H9 (cell line): ENCODE measurements around the gene CD48. TPM values are rescaled to one million over a fixed set of nuclear protein-coding genes. Genes with fewer than 3 reads are reported as not detected.

Experiments
- DNase-seq: peaks from one replicate; pipeline ENCODE4 v3.0.0-alpha.2; 2017
- H2AFZ ChIP-seq: one replicate; pipeline ENCODE4 v1.6.1; 2013; ENCODE audit warnings: mild to moderate bottlenecking, low read length, control low read depth, moderate library complexity
- H2AK5ac ChIP-seq: 2 replicates; pipeline ENCODE4 v1.6.1; 2013; ENCODE audit warnings: low read length, control low read depth, mixed read lengths; ENCODE audit not compliant: insufficient read length
- H2BK120ac ChIP-seq: one replicate; pipeline ENCODE4 v1.6.1; 2013; ENCODE audit warnings: low read depth, mild to moderate bottlenecking, low read length, control low read depth, inconsistent platforms; ENCODE audit not compliant: poor library complexity, severe bottlenecking
- H2BK12ac ChIP-seq: 2 replicates; pipeline ENCODE4 v1.6.1; 2013; ENCODE audit warnings: low read length, control low read depth, mixed read lengths, low read depth; ENCODE audit not compliant: insufficient read length
- H2BK15ac ChIP-seq: 2 replicates; pipeline ENCODE4 v1.6.1; 2013; ENCODE audit warnings: low read depth, low read length, control low read depth
- H2BK20ac ChIP-seq: one replicate; pipeline ENCODE4 v1.6.1; 2013; ENCODE audit warnings: low read depth, mild to moderate bottlenecking, low read length, control low read depth, inconsistent platforms; ENCODE audit not compliant: poor library complexity, severe bottlenecking
- H2BK5ac ChIP-seq: 2 replicates; pipeline ENCODE4 v1.6.1; 2013; ENCODE audit warnings: low read length, control low read depth, mixed read lengths; ENCODE audit not compliant: insufficient read length
- H3K14ac ChIP-seq: 2 replicates; pipeline ENCODE4 v1.6.1; 2013; ENCODE audit warnings: low read length, control low read depth; ENCODE audit not compliant: insufficient read depth
- H3K18ac ChIP-seq: 2 replicates; pipeline ENCODE4 v1.6.1; 2013; ENCODE audit warnings: low read depth, mild to moderate bottlenecking, mixed read lengths, low read length, control low read depth; ENCODE audit not compliant: insufficient read length
- H3K23ac ChIP-seq: 2 replicates; pipeline ENCODE4 v1.6.1; 2013; ENCODE audit warnings: low read length, control low read depth, mixed read lengths, low read depth; ENCODE audit not compliant: insufficient read length
- H3K23me2 ChIP-seq: 2 replicates; pipeline ENCODE4 v1.6.1; 2013; ENCODE audit warnings: low read depth, mild to moderate bottlenecking, mixed read lengths, low read length, control low read depth; ENCODE audit not compliant: insufficient read length, poor library complexity, severe bottlenecking
- H3K27ac ChIP-seq: 2 replicates; pipeline ENCODE4 v1.5.1; 2013; ENCODE audit warnings: low read length, control low read depth, mixed read lengths, low read depth; ENCODE audit not compliant: insufficient read length
- H3K27me3 ChIP-seq: 2 replicates; pipeline ENCODE4 v1.6.1; 2013; ENCODE audit warnings: low read length, control low read depth, inconsistent platforms; ENCODE audit not compliant: insufficient read depth
- H3K4ac ChIP-seq: 2 replicates; pipeline ENCODE4 v1.6.1; 2013; ENCODE audit warnings: low read depth, mild to moderate bottlenecking, control low read depth, inconsistent platforms, low read length, moderate library complexity
- H3K4me1 ChIP-seq: 2 replicates; pipeline ENCODE4 v1.6.1; 2013; ENCODE audit warnings: low read length, control low read depth, inconsistent platforms; ENCODE audit not compliant: insufficient read depth
- H3K4me2 ChIP-seq: 2 replicates; pipeline ENCODE4 v1.6.1; 2013; ENCODE audit warnings: low read length, control low read depth, mixed read lengths; ENCODE audit not compliant: insufficient read length, insufficient read depth
- H3K56ac ChIP-seq: 2 replicates; pipeline ENCODE4 v1.6.1; 2013; ENCODE audit warnings: low read depth, mild to moderate bottlenecking, mixed read lengths, low read length, control low read depth; ENCODE audit not compliant: insufficient read length
- H3K79me1 ChIP-seq: 2 replicates; pipeline ENCODE4 v1.6.1; 2013; ENCODE audit warnings: low read depth, mild to moderate bottlenecking, moderate library complexity, low read length, control low read depth, inconsistent platforms; ENCODE audit not compliant: insufficient read depth, poor library complexity, severe bottlenecking
- H3K79me2 ChIP-seq: 2 replicates; pipeline ENCODE4 v1.6.1; 2013; ENCODE audit warnings: low read length, control low read depth, inconsistent platforms; ENCODE audit not compliant: insufficient read depth
- H3K9ac ChIP-seq: 2 replicates; pipeline ENCODE4 v1.6.1; 2013; ENCODE audit warnings: low read length, control low read depth, mixed read lengths; ENCODE audit not compliant: insufficient read length; ENCODE audit errors: extremely low read depth
- H3K9me3 ChIP-seq: one replicate; pipeline ENCODE4 v1.6.1; 2013; ENCODE audit warnings: low read depth, low read length, inconsistent platforms; ENCODE audit not compliant: control insufficient read depth
- H3T11ph ChIP-seq: one replicate; pipeline ENCODE4 v1.6.1; 2013; ENCODE audit warnings: mild to moderate bottlenecking, low read length, control low read depth, inconsistent platforms
- H4K20me1 ChIP-seq: one replicate; pipeline ENCODE4 v1.6.1; 2013; ENCODE audit not compliant: control insufficient read depth, insufficient read length, insufficient read depth
- H4K5ac ChIP-seq: 2 replicates; pipeline ENCODE4 v1.6.1; 2013; ENCODE audit warnings: low read depth, mild to moderate bottlenecking, mixed read lengths, low read length, control low read depth; ENCODE audit not compliant: insufficient read length
- H4K8ac ChIP-seq: replicated peaks from 2 replicates; pipeline ENCODE4 v1.6.1; 2013; ENCODE audit warnings: low read length, control low read depth, mixed read lengths, low read depth; ENCODE audit not compliant: insufficient read length
- H4K91ac ChIP-seq: 2 replicates; pipeline ENCODE4 v1.6.1; 2013; ENCODE audit warnings: low read depth, mild to moderate bottlenecking, moderate library complexity, mixed read lengths, low read length, control low read depth; ENCODE audit not compliant: insufficient read length
- H3K27ac Mint-ChIP-seq, 3 experiments: 2 replicates in 2 of 3; 3 replicates in 1 of 3; pipeline ENCODE4 v1.8.0; 2020 to 2021; ENCODE audit warnings: mixed read lengths in 3 of 3, mild to moderate bottlenecking in 1 of 3, moderate library complexity in 1 of 3
- H3K27me3 Mint-ChIP-seq: 2 replicates; pipeline ENCODE4 v1.8.0; 2021; ENCODE audit warnings: low read depth, mild to moderate bottlenecking, moderate library complexity, mixed read lengths
- H3K36me3 Mint-ChIP-seq, 3 experiments: 2 replicates in 2 of 3; 3 replicates in 1 of 3; pipeline ENCODE4 v1.8.0; 2020 to 2021; ENCODE audit warnings: low read depth in 3 of 3, mixed read lengths in 3 of 3; ENCODE audit not compliant: insufficient read depth in 1 of 3
- H3K4me1 Mint-ChIP-seq, 2 experiments: 2 replicates each; pipeline ENCODE4 v1.8.0; 2020; ENCODE audit warnings: mixed read lengths in 2 of 2
- H3K4me3 Mint-ChIP-seq, 2 experiments: 2 replicates in 1 of 2; 3 replicates in 1 of 2; pipeline ENCODE4 v1.8.0; 2020 to 2021; ENCODE audit warnings: mild to moderate bottlenecking in 2 of 2, mixed read lengths in 2 of 2, moderate library complexity in 1 of 2
- H3K9me3 Mint-ChIP-seq, 2 experiments: 2 replicates in 1 of 2; 3 replicates in 1 of 2; pipeline ENCODE4 v1.8.0; 2020; ENCODE audit warnings: mild to moderate bottlenecking in 2 of 2, mixed read lengths in 2 of 2, moderate library complexity in 1 of 2
- total RNA-seq: library from RNA; stranded (reverse); gene quantifications from 2 replicates; pipeline ENCODE4 v1.2.1, GENCODE V29; 2021
- TF ChIP-seq, protein P1 (sequence below): fragments of 200-600 bp; sonication (generic); conservative IDR thresholded peaks from 3 replicates; pipeline ENCODE4 v1.8.0; 2021; ENCODE audit warnings: antibody characterized with exemption, mild to moderate bottlenecking

CD48 gene
- total RNA-seq, 1 experiment from 2014 or later, result not detected

DNA sequence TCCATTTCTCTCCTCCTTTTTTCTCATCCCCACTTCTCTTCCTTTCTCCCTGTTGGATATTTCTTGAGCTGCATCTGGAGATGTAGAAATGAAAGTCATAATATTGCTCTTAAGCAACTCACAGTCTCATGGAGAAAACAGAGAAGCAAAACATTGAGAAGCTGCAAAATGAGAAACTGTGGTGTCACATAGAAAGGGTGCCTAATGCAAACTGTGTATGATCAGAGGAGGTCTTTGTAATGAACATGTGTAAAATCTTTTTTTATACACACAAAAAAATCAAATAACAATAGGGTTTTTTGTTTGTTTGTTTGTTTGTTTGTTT is 15.7 kb upstream of the CD48 start:
- Histone ChIP-seq H3K23me2 (no peaks in the 10 kb centered on the region), H2AK5ac (no peak overlapping the region), H2BK20ac (no peak overlapping the region), H3K14ac (no peak overlapping the region), H3K27ac (no peak overlapping the region), H4K20me1 (no peaks in the 10 kb centered on the region), H4K8ac (no peak overlapping the region), H2BK5ac (no peak overlapping the region), H3K4ac (no peak overlapping the region; the same call in 1 of the 2 replicates), H3K4me1 (no peaks in the 10 kb centered on the region; the same call in 1 of the 2 replicates), H3K9me3 (no peaks in the 10 kb centered on the region), H4K91ac (no peak overlapping the region), H2AFZ (no peak overlapping the region), H3K4me2 (no peak overlapping the region), H3K18ac (no peak overlapping the region), H3K27me3 (no peaks in the 10 kb centered on the region), H2BK120ac (no peak overlapping the region), H3T11ph (no peak overlapping the region), H2BK12ac (no peak overlapping the region), H3K79me1 (no peaks in the 10 kb centered on the region), H4K5ac (no peak overlapping the region), H3K79me2 (no peaks in the 10 kb centered on the region), H3K9ac (no peak overlapping the region), H3K23ac (no peak overlapping the region), H2BK15ac (no peak overlapping the region), H3K56ac (no peak overlapping the region)
- H3K4me1 Mint-ChIP-seq, result peaks cover 13 to 18% of the 10 kb centered on the region in 2 experiments
- TF ChIP-seq, protein P1, sequence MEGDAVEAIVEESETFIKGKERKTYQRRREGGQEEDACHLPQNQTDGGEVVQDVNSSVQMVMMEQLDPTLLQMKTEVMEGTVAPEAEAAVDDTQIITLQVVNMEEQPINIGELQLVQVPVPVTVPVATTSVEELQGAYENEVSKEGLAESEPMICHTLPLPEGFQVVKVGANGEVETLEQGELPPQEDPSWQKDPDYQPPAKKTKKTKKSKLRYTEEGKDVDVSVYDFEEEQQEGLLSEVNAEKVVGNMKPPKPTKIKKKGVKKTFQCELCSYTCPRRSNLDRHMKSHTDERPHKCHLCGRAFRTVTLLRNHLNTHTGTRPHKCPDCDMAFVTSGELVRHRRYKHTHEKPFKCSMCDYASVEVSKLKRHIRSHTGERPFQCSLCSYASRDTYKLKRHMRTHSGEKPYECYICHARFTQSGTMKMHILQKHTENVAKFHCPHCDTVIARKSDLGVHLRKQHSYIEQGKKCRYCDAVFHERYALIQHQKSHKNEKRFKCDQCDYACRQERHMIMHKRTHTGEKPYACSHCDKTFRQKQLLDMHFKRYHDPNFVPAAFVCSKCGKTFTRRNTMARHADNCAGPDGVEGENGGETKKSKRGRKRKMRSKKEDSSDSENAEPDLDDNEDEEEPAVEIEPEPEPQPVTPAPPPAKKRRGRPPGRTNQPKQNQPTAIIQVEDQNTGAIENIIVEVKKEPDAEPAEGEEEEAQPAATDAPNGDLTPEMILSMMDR, result no peak
- no peak overlapping the region for H3K27ac Mint-ChIP-seq
- H3K9me3 Mint-ChIP-seq, result peaks cover 4% of the 10 kb centered on the region in 2 experiments; a peak in 2 of 5 replicates
- no peak for DNase-seq
- no peaks in the 10 kb centered on the region; a peak in 1 of 7 replicates for H3K36me3 Mint-ChIP-seq
- H3K27me3 Mint-ChIP-seq, result no peaks in the 10 kb centered on the region
- H3K4me3 Mint-ChIP-seq, result no peak overlapping the region
